Brain pericyte (primary cell): ENCODE data around the gene EDRF1.

Source experiments
- DNase-seq: peaks from one replicate; pipeline ENCODE4 v3.0.0-alpha.2; 2012; ENCODE audit warnings: low read depth, low spot score

EDRF1 gene

GRCh38 chr10:125785791-125786190 is 66.3 kb downstream of the EDRF1 start:
- no peak for DNase-seq

- no peak for DNase-seq
Measured at GRCh38 chr10:125788156-125789034, 68.9 kb downstream of the EDRF1 start.

DNA sequence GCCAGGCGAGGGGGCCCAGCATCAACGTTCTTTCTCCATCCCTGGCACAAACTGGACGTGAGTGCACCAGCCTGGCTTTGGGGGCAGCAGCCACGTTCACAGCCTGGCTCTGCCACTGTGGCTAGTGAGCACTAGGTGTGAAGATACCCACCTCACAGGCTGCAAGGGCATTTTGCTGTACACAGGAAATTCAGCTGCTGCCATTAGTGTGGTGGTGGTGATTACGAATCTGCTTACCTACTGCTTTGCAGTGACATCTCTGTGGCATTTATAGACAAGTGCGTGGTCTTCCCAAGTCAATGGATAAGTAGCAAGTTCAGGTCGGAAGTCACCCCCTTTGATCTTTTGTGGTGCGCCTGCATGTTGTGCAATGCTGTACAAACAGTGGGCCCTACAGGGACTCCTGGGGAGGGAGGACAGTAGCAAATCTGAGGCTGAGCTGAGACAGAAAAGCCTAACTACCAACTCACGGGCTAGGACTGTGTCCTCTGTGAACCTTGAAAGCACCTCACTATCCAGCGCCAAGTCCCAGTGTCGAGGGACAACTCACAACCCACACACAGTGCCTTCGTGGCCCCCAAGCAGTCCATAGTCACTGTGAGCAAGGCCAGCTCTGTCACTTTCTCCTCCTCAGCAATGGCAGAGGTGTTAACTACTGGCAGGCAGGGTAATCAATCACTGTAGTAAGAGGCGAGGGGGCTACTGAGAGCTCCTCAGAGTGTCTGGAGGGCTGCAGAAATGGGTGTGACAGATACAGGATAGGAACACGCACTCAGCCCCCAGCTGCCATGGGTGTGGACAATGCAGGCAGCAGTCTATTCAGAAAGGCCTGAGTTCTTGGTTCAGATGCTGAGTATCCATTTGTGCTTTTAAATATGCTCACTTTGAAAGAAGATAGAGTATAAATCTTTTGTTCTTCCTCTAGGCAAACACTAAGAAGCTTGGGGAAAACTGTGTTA is 73.1 kb downstream of the EDRF1 start:
- DNase-seq = no peak

DNA sequence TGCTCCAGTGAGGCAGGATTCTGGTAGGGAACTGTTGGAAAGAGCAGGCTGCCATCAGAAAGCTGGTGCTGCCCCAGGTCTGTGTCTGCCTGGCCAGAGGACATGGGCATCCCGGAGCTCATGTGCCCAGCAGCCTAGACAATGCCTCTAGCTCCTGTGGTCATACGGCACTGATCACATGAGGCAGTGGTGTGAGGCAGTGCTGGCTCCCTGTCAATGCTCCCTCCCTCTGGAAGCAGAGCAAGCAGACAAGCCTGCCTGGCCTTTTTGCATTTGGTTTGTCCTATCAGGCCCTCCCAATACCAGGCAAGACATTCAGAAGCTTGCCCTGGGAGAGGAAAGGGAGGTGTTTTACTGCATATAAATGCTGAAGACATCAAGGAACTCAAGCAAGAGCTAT is 75.6 kb downstream of the EDRF1 start:
- no peak for DNase-seq

GRCh38 chr10:125795637-125796190 is 76.2 kb downstream of the EDRF1 start:
- no peak for DNase-seq

DNA sequence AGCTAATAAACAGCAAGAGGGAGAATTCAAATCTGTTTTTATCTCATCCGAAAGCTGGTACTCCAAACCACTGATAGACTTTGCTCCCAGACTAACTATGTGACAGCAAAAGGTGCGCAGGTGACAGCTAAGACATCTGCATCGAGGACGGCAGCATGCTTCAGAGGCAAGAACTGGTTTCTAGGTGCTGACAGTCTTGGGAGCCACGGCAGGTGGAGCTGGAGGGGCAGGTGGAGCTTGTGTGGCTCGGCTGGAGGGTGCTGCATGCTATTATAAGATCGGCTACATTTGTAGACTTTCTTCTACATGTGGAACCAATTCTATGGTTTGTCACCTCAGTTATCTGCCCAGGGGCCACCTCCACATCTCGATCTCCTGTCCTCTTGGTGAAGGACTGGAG is 77.9 kb downstream of the EDRF1 start:
- DNase-seq = no peak

DNA sequence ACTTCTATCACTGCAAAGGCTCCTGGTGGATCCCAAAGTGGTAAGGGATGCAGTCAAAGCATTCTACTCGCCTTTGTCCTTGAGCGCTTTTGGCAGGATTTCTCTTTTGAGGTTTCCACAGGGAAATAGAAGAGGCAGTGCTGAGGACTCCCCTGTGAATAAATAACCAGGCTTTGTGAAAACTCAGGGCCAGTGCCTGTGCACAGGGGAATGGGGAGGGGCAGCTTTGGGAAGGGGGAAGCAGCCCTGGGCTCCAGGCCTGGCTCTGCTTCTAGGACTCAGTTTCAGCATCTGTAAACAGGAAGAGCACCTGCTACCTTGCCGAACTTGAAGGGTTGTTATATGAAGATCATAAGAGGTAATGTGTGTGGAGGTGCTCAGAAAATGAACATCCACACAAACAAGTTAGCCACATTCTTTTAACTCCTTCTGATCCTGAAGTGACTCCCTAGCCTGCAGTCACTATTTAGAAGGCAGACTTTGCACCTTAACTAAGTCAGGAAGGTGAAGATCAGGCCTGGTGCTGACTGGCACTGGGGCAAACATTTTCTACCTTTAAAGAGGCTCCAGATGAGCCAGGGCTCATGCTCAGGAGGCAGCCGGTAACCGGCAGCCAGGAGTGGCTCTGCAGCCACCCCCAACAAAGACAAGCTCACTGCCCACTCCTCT is 78.6 kb downstream of the EDRF1 start:
- DNase-seq = no peak

DNA sequence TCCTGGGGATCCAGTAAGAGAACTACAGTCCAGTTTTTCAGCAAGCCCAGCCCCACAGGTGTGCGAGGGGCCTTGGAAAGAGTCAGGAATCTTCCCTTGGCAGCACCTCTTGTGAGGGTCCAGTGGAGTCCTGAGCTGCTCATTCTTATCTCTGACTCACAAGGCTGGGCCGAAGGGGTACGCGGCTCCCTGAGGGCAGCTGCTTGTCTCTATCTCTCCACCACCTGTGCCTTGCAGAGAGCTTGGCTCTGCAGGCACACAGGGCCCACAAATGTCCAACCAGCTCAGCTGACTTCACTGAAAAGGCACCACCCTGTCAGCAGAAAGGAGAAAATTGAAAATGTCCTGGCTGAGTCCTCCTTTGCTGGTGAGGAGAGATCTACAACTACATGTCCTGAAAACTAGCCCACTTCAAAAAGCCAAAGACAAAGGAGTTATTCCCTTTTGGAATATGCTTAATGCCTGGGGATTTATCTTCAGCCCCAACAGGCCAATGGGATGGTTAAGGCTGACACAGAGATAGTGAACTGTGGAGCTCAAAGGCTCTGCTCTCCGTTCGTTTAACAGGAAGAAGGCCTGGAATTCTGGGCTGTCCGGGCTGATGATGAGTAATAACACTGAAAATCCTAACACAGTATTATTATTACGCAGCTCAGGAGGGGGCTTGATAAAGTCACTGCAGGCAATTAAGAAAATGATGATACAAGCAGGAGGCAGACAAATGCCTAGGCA is 80.1 kb downstream of the EDRF1 start:
- DNase-seq = no peak

DNA sequence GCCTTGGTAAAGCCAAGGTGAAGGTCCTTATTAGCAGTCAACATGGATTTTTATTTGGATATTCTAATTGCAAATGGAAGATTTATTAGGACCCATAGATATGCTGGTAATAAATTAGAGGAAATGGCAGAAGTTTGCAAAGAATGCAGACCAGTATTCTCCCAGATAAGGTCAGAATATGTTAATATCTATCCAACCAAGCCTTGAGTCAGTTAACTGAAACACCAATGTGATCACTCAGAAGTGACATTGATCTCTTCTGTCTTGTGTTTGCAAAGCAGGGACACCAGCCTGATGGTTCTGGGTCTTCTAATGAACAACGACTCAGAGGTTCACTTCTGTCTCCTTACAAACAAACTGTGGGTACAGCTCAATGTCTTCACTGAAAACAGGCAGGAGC is 82.1 kb downstream of the EDRF1 start:
- DNase-seq = no peak

DNA sequence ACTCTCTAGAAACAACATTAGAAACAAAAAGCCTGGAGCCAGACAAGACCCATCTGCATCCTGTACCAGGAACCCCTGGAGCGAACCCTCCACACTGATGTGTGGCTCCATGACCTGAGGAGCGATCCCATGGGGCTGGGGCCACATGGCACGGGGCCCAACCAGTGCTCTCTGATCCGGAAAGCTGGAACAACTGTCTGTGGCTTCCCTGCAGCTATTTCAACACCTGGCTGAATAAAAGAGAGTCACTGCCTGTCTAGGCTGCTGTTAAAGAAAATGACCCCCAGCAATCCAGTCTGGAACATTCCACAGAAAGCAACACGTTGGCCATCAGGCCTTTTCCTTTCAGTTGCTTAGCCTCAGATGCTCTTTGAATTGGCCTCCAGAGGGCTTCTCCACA is 82.6 kb downstream of the EDRF1 start:
- no peak for DNase-seq

GRCh38 chr10:125802739-125803138 is 83.2 kb downstream of the EDRF1 start:
- DNase-seq = no peak

DNA sequence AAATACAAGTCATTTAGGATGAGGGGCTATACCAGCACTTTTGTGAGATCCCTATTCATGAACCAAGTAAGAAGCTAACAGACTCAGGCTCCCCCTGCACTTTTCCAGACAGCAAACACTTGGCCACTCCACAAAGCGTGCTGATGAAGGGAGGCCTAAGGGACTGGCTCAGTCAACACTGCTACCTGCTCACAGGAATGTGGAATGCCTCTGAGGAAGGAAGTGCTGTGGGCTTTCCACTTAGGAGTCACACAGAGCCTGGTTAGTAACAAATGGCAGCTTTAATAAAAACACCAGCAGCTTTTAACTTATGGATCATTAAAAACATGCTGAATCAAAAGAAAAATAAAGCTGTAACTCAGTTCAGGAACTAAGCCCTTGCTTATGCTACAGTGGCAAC is 88.5 kb downstream of the EDRF1 start:
- no peak for DNase-seq

- no peak for DNase-seq
Measured at GRCh38 chr10:125811251-125811650, 91.7 kb downstream of the EDRF1 start.

GRCh38 chr10:125812128-125812750 is 92.7 kb downstream of the EDRF1 start:
- DNase-seq = no peak
